Measurements from ENCODE around the gene HOXA9.

GRCh38 chr7:27116962-27117886, 48.1 kb downstream of the HOXA9 start:
- TF ChIP-seq CTCF (IDR thresholded peaks at IDR 0.05), result no peak
- no peak for TF ChIP-seq POLR2A (IDR thresholded peaks at IDR 0.05)
- TF ChIP-seq POLR2AphosphoS5 (IDR thresholded peaks at IDR 0.05), result no peak
